Stimulated activated CD8-positive, alpha-beta memory T cell treated with anti-CD3 and anti-CD28 coated beads, Interleukin-12 subunit alpha, Interleukin-12 subunit beta, amount 100 ng/mL, for 24 hours (primary cell): Measurements from ENCODE around the gene SIX3.

ENCODE experiments used
- DNase-seq: peaks from one replicate; pipeline ENCODE4 v3.0.0-alpha.2; 2020; ENCODE audit errors: extremely low read depth

SIX3 gene

DNA sequence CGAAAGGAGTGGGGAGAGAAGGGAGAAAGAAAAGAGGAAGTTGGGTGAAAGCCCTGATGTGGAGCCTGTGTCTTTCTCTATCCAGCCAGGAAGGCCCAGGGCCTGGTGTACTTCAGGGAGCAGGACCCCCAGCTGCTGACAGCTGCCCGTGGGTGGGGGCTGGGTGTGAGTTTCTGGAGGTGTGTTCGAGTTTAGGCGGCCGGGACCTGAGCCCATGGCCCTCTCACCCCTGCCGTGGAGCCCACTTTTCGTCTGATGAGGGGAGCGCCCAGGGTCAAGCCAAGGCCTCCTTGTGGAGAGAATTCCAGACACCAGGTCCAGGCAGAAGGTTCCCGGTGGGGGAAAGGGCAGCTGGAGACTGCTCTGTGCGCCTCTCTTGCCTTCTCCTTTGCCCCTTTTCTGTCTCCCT, 2.2 kb downstream of the SIX3 start:
- no peak for DNase-seq

DNA sequence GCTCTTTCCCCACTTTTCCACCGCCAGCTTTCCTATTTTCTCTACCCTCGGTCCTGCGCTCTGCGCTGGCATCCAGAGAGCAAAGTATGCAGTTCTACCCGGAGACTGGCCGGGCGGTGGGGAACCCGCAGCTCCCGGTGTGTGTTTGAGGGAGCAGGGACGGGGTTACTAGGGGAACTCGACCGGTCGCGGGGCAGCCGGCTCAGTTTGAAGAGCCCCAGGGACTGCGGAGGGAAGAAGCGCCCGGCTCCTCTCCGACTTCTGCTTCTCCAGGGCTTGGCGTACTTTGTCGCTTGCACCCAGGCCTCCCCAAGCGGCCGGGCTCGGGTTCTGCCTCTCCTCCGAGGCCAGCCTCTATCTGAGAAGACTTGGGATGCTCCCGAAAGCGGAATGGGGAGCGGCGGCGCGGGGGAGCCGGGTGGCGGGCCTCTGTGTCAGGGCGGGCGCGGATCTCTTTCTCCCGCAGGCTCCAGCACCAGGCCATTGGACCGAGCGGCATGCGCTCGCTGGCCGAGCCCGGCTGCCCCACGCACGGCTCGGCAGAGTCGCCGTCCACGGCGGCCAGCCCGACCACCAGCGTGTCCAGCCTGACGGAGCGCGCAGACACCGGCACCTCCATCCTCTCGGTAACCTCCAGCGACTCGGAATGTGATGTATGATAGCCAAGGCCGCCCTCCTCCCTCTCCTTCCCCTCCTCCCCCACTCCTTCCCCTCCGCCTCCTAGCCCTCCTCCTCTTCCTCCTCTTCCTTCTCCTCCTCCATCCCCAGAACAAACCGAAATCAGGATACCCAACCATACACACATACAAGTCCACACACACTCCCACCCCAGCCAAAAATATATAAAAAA, 2.8 kb downstream of the SIX3 start:
- no peak for DNase-seq

DNA sequence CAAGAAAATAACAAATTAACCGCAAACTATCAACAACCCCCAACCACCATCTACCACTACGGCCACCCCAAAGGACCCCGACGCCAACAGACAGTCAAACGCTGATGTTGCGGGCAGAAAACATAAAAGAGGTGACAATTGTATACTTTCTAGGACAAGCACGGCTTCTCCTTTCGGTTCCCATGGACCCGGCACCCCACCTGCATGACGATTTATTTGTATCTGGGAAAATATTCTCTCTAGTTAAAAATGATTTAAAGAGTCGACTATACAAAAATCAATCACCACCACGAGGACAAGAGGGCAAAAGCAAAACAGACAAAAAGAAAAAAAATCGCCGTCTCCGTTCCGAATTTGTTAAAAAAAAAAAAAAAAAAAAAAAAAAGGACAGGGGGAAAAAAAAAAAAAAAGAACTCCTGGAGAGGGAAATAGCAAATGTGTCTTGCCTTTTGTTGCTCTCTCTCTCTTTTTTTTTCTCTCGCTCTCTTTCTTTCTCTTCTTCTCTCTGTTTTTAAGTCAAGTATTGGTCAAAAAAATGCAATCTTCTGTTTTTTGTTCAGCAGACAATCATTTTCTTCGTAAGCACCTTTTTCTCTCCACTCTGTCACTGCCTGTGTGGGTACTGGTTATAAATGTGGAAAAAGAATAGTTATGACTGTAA, 3.6 kb downstream of the SIX3 start:
- DNase-seq = no peak

DNA sequence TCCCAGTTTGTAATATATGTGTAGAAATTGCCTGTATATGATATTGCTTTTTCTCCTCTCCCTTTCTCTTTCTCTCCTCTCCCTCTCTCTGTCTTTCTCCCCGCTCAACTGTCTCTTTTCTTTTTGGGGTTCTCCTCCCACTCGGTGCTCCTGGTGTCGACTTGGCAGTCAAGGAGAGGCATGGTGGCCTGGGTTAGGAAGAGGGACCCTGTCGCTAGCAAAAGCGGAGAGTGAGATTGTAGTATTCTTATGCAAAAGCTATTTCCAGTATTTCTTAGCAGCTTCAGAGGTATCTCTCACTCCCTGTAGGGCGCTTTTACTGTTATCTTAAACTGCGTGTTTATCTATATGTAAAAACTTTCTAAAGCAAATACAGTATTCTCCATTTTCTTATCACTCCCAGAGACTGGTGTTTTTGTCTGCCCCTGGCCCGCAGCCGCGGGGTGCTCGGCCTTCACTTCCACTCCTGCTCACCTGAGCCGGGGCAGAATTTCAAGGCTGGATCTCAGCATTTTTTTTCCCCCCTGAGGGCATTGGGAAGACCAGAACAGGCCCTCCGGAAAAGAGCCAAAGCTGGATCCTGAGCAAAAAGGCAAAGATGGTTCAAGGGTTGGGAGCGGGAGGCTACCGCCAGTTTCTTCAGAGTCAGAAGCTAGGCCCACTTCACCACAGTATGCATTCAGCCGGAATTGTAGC, 4.3 kb downstream of the SIX3 start:
- DNase-seq = no peak

DNA sequence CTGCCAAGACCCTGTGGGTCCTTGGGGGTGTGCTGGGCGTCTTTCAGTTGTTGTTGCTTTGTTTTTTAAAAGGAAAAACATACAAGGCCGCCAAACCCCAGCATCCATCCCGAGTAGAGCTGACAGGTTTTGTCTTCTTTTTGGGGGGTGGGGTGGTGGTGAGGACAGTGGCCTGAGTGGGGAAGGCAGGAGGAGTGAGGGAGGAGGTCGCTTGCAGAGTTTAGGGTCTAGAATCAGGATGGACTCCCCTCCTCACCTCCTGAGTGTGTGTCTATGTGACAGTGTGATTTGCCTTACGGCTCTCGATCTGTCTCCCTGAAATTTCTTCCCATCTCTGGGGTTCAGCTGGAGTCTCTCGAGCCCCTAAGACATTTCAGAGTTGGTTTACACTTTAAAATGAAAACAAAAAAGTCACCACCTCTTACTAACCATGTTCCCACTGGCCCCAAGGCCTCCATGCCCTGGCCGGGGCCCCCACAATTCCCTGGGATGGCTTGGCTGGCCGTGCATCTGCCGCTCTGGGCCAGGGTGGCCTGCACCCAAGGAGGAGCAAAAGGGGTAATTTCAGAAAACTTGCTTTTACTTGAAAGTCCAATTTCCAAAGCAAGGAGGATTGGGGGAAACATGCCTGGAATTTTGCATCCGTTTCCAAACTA, 5.0 kb downstream of the SIX3 start:
- DNase-seq = no peak

DNA sequence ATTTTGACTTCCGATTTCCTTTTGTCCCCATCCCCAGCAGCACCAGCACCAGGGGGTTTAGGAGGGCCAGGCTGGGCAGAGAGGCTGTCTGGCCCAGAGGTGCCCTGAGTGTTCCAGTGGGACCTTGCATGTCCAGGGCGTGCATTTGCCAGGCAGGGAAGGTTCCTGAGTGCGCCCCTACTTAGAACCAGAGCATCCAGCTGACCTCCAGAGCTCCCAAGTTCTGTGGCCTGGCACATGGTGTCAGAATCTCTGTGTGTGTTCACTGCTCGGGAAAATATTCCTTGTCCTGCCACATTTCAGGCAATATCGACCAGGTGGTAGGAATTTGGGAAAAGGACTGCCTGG, 5.5 kb downstream of the SIX3 start:
- no peak for DNase-seq

DNA sequence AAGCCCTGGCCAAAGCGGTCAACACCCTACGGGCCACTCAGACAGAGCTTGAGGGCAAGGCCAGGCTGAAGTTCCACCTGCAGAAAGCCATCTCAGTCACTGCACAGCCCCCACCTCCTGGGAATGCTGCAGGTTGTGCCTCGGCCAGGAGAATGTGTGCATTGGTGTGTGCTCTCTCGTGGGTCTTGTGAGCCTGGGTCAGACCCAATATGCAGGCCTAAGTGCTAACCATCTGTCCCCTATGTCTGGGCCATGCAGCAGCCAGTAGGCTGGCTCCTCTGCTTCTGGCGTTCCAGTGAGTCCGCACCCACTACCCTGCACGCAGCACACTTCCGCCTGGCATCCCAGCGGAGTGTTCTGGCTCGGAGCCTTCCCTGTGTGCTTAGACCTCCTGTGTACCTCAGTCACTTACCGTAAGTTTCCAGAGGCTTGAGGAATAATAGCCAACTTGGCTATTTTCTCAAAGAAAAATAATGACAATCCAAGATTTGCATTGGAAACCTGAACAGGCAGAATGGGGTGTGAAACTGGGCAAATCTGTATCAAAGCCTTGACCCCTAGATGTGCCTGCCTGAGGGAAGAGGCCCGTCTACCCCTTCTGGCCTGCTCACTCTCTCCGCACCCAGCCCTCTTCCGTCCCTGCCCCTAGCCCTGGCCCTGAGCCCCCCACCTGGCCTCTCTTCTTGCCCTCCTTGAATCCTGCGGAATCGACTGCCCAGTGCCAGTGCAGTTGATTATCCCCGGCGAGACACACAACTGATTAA, 7.2 kb downstream of the SIX3 start:
- DNase-seq = no peak

DNA sequence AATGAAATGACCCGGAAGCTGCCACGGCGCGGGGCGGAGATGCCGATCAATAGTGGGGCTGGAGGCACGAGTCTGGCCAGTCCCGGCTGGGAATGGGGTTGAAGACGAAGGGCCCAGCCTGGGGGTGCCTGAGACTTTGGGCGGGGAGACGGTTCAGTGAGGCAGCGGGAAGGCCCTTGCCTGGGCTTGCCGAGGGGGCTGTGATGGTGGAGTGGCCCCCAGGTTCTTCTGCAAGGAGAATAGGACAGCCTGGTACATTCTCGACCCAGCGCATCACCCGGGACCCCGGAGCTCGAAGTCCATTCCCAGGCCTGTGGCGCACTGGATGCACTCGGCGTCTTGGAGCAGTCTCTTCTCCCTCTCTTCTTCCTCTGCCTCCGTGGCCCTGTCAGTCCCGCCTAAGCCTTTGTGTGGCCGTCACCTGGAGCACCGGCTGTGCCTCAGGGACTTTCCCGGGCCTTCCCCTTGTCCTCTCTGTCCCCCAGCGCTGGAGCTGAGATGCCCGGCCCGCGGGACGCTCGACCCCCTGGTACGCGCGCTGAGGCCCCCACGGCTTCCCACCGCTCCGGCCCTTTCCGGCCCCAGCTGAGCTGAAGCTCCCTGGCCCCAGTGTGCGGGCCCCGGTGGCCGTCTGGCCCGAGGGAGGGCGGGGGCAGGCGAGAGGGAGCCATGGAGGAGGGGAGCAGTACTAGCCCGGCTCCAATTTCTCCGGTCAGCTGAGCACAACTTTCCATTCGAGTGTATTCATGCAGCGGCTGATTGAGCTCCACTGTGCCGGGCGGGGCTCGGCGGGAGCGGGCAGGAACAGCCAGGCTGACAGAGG, 8.0 kb downstream of the SIX3 start:
- DNase-seq = no peak

DNA sequence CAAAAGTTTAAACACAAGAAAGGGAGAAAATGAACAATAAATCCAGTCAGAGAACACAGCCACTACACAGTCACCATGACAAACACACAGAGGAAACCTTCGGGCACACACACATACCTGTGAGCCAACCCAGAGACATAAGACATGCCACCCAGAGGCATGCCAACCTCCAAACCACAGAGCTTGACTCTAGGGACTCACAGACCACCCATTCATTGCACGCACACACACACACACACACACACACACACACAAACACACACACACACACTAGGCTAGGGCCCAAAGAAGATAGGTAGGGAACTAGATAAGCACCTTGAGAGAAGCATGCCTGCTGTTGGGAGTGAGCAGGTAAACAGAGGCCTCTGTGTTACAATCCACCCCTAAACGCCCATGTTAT, 9.1 kb downstream of the SIX3 start:
- no peak for DNase-seq

DNA sequence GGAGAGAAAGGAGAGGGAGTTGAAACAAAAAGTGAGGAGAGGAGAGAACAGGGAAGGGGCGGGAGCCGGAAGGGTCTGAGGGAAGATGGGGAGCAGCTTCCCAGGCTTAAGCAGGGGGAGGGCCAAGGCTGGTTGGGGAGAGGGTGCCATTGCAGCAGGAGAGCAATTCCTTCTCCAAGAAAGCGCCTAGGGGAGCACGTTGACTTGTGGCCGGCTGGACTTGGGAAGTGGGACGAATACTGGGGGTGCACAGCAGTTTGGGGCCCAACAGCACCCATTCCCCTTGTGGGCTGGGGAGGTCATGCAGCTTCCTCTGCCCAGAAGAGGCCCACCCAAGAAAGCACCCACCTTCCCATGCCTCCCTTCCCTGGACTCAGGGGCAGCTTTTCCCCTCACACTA, 9.6 kb downstream of the SIX3 start:
- DNase-seq = no peak

DNA sequence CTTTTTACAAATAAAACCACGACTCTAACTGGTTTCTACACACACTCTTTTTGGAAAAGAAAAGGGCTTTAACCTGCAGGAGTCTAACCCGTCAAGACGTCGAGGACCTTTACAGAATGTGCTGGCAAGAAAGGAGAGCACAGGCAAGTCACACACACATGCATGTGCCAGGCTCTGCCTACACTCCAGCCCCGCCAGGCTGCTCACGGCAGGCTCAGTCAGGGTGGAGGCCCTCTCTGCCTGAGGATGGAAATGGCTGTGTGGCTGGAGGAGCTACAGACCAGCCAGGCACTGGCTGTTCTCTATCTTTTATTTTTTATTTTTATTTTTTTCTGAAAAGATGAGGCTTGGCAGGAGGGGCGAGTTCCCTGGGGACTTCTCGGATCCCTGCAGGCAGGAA, 10.2 kb downstream of the SIX3 start:
- no peak for DNase-seq

DNA sequence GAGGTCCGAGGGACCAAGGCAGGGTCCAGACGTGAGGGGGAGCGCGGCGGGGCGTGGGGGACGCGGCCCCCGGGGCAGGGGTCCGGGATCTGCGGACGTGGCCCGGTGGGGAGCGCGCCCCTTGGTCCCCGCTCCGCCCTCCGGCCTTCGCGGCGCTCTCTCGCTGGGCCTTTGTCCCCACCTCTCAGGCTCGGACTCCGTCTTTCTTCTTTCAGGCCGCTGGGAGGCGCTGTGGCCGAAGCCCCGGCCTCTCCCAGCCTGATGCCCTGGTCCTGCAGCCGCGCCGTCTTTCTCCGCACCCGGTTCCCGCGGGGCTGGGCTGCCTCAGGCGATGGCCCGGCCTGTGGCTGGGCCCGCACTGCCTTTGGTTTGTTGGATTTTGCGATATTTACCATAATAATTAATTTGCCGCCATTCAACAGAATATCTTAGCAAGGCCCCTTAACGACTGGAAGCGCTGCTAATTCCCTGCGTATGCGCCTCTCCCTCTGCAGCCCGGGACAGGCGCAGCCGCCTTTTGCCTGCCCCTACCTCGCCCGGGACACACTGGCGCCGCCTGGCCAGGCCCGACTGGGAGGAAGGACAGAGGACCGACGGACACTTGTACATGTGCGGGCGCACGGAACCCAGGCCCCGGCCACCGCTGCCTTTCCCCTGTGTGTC, 10.8 kb downstream of the SIX3 start:
- no peak for DNase-seq

DNA sequence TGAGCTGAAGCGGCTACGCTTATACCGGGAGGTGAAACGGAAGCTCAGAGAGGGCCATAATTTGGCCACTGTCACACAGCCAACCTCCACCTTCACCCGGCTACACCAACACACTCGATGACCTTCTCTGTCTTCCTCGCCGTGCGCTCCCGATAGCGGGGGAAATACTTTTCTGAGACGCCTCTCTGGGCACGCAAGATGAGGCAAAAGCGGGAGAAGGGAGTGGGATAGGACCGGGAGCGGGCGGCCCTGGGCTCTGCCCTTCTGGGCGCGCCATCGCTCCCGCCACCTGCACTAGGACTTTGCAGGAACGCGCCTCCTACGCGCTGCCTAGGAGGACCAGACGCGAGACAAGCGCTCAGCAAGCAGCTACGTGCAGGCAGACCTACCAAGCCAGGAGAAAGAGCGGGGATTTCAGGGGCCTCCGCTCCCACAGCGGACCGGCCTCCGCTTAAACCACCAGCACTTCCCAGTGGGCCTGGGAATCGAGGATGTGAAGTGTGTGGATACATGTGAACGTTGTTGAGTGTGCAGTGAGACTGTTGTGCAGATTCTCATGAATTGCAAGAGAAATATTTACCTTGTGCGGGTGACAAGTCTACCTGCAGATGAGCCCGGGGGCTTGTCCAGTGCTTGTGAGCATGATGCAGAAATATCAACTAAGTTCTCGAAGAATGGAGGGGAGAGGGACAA, 11.4 kb downstream of the SIX3 start:
- DNase-seq = no peak

DNA sequence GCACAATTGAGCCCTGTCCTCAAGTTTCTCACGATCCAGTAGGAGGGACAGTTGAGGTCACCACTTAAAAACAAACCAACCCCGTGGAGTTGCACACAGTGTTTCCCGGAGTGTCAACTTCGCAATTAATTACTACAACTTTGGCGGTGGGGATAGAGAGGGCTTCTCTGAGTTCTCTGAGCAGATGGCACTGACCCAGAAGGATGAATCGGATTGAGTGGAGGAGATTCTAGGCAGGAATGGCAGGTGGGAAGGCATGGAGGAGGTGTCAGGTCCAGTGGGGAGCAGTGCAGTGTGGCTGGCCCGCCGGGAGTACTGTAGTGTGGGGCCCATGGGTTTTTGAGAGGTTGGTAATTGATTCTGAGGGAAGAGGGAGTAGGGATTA, 12.0 kb downstream of the SIX3 start:
- DNase-seq = no peak

DNA sequence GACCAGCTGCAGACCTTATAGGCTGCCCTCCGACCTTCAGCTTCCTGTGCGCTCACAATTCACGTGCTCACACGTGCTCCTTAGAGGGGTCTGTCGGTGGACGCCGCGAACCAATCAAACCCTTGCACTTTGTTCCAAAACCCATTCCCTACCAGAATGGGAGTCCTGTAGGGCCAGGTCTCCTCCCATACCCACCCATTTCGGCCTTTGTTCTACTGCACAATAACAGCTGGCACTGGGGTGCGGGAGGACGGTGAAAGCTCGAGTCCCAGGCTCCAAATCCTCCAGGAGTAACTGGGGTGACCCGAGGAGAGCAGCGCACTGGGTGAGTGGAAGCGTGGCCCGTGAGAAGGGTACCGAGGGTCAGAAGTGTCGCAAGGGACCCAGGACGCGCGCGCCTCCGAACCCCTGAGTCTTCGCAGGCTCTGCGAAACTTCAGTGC, 13.0 kb downstream of the SIX3 start:
- DNase-seq = no peak

DNA sequence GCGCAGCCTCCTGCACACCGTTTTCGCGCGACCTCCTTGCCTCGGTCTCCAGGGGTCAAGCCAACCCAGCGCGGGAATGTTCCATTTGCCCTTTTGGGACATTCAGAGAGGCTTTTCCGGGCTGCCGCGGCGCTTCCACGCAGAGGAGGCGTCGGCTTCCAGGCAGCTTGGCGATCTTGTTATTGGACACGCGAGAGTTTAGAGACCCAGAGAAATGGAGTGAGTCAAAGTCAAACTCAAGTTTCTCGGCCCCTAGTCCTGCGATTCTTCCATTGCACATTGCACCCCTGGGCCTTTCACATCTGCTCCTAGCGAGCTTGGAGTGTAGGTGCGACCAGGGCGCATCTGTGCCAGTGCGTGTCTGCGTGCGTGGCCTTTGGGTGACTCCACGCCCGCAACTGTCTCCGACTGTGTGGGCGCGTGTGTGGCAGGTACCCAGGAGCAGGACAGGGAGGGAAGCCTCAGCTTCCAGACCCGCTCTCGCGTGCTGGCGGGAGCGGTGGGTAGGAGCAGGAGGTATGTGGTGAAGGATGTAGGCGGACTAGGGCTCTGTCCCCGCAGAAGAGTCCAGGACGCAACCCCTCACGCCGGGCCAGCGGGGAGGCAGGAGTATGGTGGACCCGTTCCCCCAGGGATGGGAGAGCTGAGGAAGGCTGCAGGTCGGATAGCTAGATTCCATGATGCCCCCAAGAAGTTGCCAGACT, 13.5 kb downstream of the SIX3 start:
- DNase-seq = no peak

DNA sequence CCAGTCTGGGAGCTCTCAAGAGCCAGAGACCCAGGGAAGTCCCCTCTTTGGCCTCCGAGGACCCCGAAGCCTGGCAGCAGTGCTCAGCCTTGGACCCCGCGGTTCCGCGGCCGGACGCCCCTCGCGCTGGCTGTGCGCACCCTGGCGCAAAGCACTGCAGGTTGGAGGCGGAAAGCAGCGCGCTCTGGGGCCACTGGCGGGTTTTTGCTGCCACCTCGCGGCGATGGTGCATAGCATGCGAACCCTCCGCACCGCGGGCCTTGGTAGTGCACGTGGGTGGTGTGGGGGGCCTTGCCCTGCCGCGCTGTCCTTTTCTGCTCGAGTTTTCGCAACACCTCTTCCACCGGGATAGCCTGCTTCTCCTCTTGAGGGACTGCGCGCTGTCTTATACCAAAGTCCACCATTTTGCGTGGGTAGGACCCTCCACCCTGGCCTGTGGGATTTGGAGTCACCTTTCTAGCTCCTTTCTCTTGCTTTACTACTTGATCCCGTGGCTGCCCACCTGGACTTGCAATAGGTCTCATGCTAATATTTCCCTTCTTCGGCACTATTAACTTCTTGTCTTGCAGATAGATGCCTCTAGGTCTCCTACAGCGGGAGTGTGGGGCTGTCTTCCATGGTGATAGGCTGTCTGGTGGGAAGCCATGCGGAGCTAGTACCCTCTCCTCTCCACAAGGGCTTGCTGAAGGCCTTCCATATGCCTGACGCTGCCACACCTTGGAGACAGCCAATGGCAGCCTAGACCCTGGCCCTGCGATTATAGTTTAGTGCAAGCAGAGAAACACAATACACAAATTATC, 14.3 kb downstream of the SIX3 start:
- peak; percentile 66 for DNase-seq

DNA sequence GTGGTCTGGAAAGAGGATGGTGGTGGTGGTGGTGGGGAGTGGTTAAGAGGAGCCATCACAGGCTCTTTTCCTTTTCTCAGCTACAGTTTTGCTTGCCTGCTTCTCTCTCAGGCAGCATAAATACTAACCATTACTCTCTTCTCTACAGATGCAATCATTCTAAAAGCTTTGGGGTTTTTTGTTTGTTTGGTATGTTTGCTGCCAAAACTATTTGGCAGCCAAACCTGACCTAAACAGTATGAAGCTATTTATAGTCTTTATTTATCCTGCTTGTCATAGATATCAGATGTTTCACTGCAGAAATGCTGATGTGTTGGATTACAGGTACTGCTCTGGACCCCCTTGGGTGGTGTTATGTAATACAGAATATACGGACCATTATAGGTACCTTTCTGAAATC, 15.3 kb downstream of the SIX3 start:
- no peak for DNase-seq
